Measurements from ENCODE around the gene FOXJ2.

GRCh38 chr12:8035440-8036010, 3.0 kb downstream of the FOXJ2 start:
- TF ChIP-seq CTCF (IDR thresholded peaks at IDR 0.05), result no peak
- TF ChIP-seq EP300 (IDR thresholded peaks at IDR 0.05), result no peak
- TF ChIP-seq POLR2A (IDR thresholded peaks at IDR 0.05), result no peak
